ENCODE results near the gene LAMC2. TPM values are rescaled to one million over a fixed set of nuclear protein-coding genes. Genes with fewer than 3 reads are reported as not detected.

LAMC2 gene
- total and polyA plus RNA-seq, 9 donors = 0.47 to 33.7 (median 2.9) TPM

- Histone ChIP-seq H3K36me3 (no peaks in the 10 kb centered on the region), H3K4me1 (ENCODE audit: insufficient read depth) (no peaks in the 10 kb centered on the region), H3K4me3 (no peak overlapping the region), H3K27me3 (no peaks in the 10 kb centered on the region), H3K27ac (no peak overlapping the region), H3K9me3 (no peaks in the 10 kb centered on the region)
- intact Hi-C loops (cut with DNase I) = no loop called here
- WGBS, 3 donors = 39 to 71% (median 53%) methylated on average over 9 of the region's 9 CpGs
- peak in 1 of 5 donors; percentile 39 for DNase-seq
- TF ChIP-seq CTCF (IDR thresholded peaks at IDR 0.05) (no peak), EP300 (IDR thresholded peaks at IDR 0.05) (no peak), POLR2A (IDR thresholded peaks at IDR 0.05) (no peak)
These were observed 12.4 kb downstream of the LAMC2 start for GRCh38 chr1:183198463-183198862.

GRCh38 chr1:183199304-183199703 is 13.2 kb downstream of the LAMC2 start:
- no peaks in the 10 kb centered on the region for H3K27me3 ChIP-seq
- intact Hi-C loops (cut with DNase I) = no loop called here
- DNase-seq = no peak
- no peak overlapping the region for H3K4me3 ChIP-seq
- no peaks in the 10 kb centered on the region for H3K4me1 ChIP-seq (ENCODE audit: insufficient read depth)
- no peak for TF ChIP-seq POLR2A (IDR thresholded peaks at IDR 0.05)
- TF ChIP-seq EP300 (IDR thresholded peaks at IDR 0.05) = no peak
- no peak for TF ChIP-seq CTCF (IDR thresholded peaks at IDR 0.05)
- no peaks in the 10 kb centered on the region for H3K36me3 ChIP-seq
- H3K27ac ChIP-seq = no peak overlapping the region
- 86 to 95% (median 94%) methylated on average over 3 of the region's 3 CpGs for WGBS, 3 donors
- no peaks in the 10 kb centered on the region for H3K9me3 ChIP-seq

- H3K9me3 ChIP-seq = no peaks in the 10 kb centered on the region
- H3K36me3 ChIP-seq = no peaks in the 10 kb centered on the region
- intact Hi-C loops (cut with DNase I) = no loop called here
- no peak for DNase-seq
- 78 to 85% (median 81%) methylated on average over 9 of the region's 9 CpGs for whole genome bisulfite sequencing, 3 donors
- H3K4me1 ChIP-seq (ENCODE audit: insufficient read depth) = no peaks in the 10 kb centered on the region
- H3K27ac ChIP-seq = no peak overlapping the region
- TF ChIP-seq POLR2A (IDR thresholded peaks at IDR 0.05) (no peak), CTCF (IDR thresholded peaks at IDR 0.05) (no peak), EP300 (IDR thresholded peaks at IDR 0.05) (no peak)
- no peak overlapping the region for H3K4me3 ChIP-seq
- H3K27me3 ChIP-seq = no peaks in the 10 kb centered on the region
These were observed 14.4 kb downstream of the LAMC2 start for GRCh38 chr1:183200451-183200850.

- DNase-seq = no peak
- WGBS, 3 donors = 64 to 94% (median 94%) methylated on average over 3 of the region's 3 CpGs
These were observed 17.0 kb downstream of the LAMC2 start for GRCh38 chr1:183203094-183203493.

More at GRCh38 chr1:183203094-183203493, 17.0 kb downstream of the LAMC2 start:
- Histone ChIP-seq H3K4me3 (no peak overlapping the region), H3K9me3 (no peaks in the 10 kb centered on the region), H3K27me3 (no peaks in the 10 kb centered on the region), H3K36me3 (no peaks in the 10 kb centered on the region), H3K27ac (no peak overlapping the region), H3K4me1 (ENCODE audit: insufficient read depth) (no peaks in the 10 kb centered on the region)
- intact Hi-C loops (cut with DNase I) = no loop called here
- TF ChIP-seq EP300 (IDR thresholded peaks at IDR 0.05) = no peak
- no peak for TF ChIP-seq CTCF (IDR thresholded peaks at IDR 0.05)
- TF ChIP-seq POLR2A (IDR thresholded peaks at IDR 0.05) = no peak

All from ovary (tissue), 9 donors.